GM12878 (cell line): ENCODE data around the gene CWC27. TPM values are rescaled to one million over a fixed set of nuclear protein-coding genes. Genes with fewer than 3 reads are reported as not detected.
"Not testable (repeated sequence)": the region's sequence is repeated elsewhere in the genome, so short reads cannot be mapped to it uniquely, and the experiment has no call there.

ENCODE experiments used
- ATAC-seq: fragments of 200-7000 bp; cut with Tn5 transposase; 3 replicates; pipeline ENCODE4 v1.9.1; 2020; ENCODE audit warnings: mild to moderate bottlenecking, moderate library complexity
- BruUV-seq: library from RNA; stranded (reverse); fragments of 400-500 nt; replicated peaks from 2 replicates; lab custom pipeline; 2021; lab: Mats Ljungman, UMichigan
- CTCF ChIA-PET: fragments of 300-600 bp; sonication (Branson Sonifier 250); formaldehyde crosslinking; extraction: SDS; loops from one replicate; lab custom pipeline; 2021; ENCODE audit warnings: inconsistent platforms; lab: Yijun Ruan, JAX
- POLR2A ChIA-PET: fragments of 350-600 bp; formaldehyde crosslinking; extraction: SDS; loops from one replicate; lab custom pipeline; 2021; ENCODE audit warnings: inconsistent platforms; lab: Charles Lee
- RAD21 ChIA-PET: fragments of 300-600 bp; sonication (Branson Sonifier 250); formaldehyde crosslinking; loops from one replicate; lab custom pipeline; 2023; ENCODE audit warnings: antibody characterized with exemption; ENCODE audit not compliant: unreplicated experiment; lab: Charles Lee
- SMC1A ChIA-PET: fragments of 300-600 bp; sonication (Branson Sonifier 250); formaldehyde crosslinking; loops from one replicate; lab custom pipeline; 2023; ENCODE audit not compliant: unreplicated experiment, uncharacterized antibody; lab: Charles Lee
- DNase-seq: peaks from one replicate; pipeline ENCODE4 v3.0.0-alpha.2; 2011; ENCODE audit warnings: low read depth, low spot score
- FAIRE-seq: peaks from 3 replicates; lab custom pipeline; 2011; peaks lifted over from hg19 to GRCh38; lab: Jason Lieb, UNC
- H2AFZ ChIP-seq: 2 replicates; pipeline ENCODE4 v1.6.0; 2011; ENCODE audit warnings: low read depth, low read length, control low read depth; ENCODE audit not compliant: control insufficient read depth
- H3K27ac ChIP-seq: 2 replicates; pipeline ENCODE4 v1.5.1; 2011; ENCODE audit warnings: control low read depth; ENCODE audit not compliant: control insufficient read depth, insufficient read depth
- H3K27me3 ChIP-seq, 2 experiments: replicated peaks in 1 of 2; 2 replicates each; pipeline versions ENCODE4 v1.6.0 to v1.6.1; 2011; ENCODE audit warnings: low read length in 1 of 2; ENCODE audit not compliant: control insufficient read depth in 2 of 2, insufficient read depth in 2 of 2
- H3K36me3 ChIP-seq, 2 experiments: 2 replicates each; pipeline ENCODE4 v1.5.1; 2011; ENCODE audit warnings: low read length in 1 of 2; ENCODE audit not compliant: control insufficient read depth in 2 of 2, insufficient read depth in 2 of 2
- H3K4me1 ChIP-seq: 2 replicates; pipeline ENCODE4 v1.6.1; 2011; ENCODE audit warnings: mild to moderate bottlenecking, low read length, moderate library complexity, mixed read lengths; ENCODE audit not compliant: control insufficient read depth, insufficient read depth
- H3K4me2 ChIP-seq: 2 replicates; pipeline ENCODE4 v1.6.0; 2011; ENCODE audit warnings: control low read depth; ENCODE audit not compliant: control insufficient read depth, insufficient read depth
- H3K4me3 ChIP-seq: fragments of 200-600 bp; sonication (generic); 2 replicates; pipeline ENCODE4 v1.5.1; 2016
- H3K79me2 ChIP-seq: 2 replicates; pipeline ENCODE4 v1.6.0; 2011; ENCODE audit warnings: low read length; ENCODE audit not compliant: control insufficient read depth, insufficient read depth
- H3K9ac ChIP-seq: 2 replicates; pipeline ENCODE4 v1.8.0; 2011; ENCODE audit warnings: low read length, control low read depth, mixed read lengths; ENCODE audit not compliant: control insufficient read depth, insufficient read depth
- H3K9me3 ChIP-seq: replicated peaks from 3 replicates; pipeline ENCODE4 v1.5.1; 2011; ENCODE audit warnings: mild to moderate bottlenecking, low read length; ENCODE audit not compliant: control insufficient read depth, insufficient read depth
- H4K20me1 ChIP-seq: 2 replicates; pipeline ENCODE4 v1.6.0; 2011; ENCODE audit not compliant: control insufficient read depth, insufficient read depth
- JUNB ChIP-seq: IDR thresholded peaks from 2 replicates; pipeline ENCODE4 v1.6.1; 2016; ENCODE audit warnings: antibody characterized with exemption, mild to moderate bottlenecking
- NR2C1 ChIP-seq: fragments of 450-650 bp; IDR thresholded peaks from 2 replicates; pipeline ENCODE4 v1.6.1; 2017; ENCODE audit warnings: antibody characterized with exemption, mild to moderate bottlenecking, moderate library complexity
- SREBF1 ChIP-seq: IDR thresholded peaks from 2 replicates; pipeline ENCODE4 v1.6.1; 2012; ENCODE audit warnings: mild to moderate bottlenecking, low read length
- TARDBP ChIP-seq: IDR thresholded peaks from 2 replicates; pipeline ENCODE4 v1.6.1; 2016; ENCODE audit warnings: borderline replicate concordance
- TCF3 ChIP-seq: IDR thresholded peaks from 2 replicates; pipeline ENCODE4 v1.6.1; 2012; ENCODE audit warnings: low read depth, mild to moderate bottlenecking, low read length, borderline replicate concordance; ENCODE audit not compliant: insufficient read depth
- ZNF217 ChIP-seq: fragments of 450-650 bp; IDR thresholded peaks from 2 replicates; pipeline ENCODE4 v1.6.1; 2017; ENCODE audit warnings: antibody characterized with exemption, mild to moderate bottlenecking
- ZNF687 ChIP-seq: fragments of 450-650 bp; IDR thresholded peaks from 2 replicates; pipeline ENCODE4 v1.6.1; 2017; ENCODE audit warnings: mild to moderate bottlenecking, moderate library complexity
- WGBS: methylation state at CpG from one replicate; pipeline ENCODE4 v1.1.6; 2016; ENCODE audit warnings: low lambda C conversion rate; ENCODE audit not compliant: insufficient replicate concordance, insufficient coverage; ENCODE audit errors: missing lambda C conversion rate; 5-methylcytosine and 5-hydroxymethylcytosine counted together
- in situ Hi-C: fragments of 300-500 bp; cut with MboI; formaldehyde crosslinking; loops from 9 replicates; pipeline ENCODE4 v1.14.3; 2018; ENCODE audit warnings: mixed read lengths
- intact Hi-C: fragments of 100-400 bp; cut with micrococcal nuclease; formaldehyde crosslinking; loops from one replicate; pipeline ENCODE4 v1.14.2; 2022; ENCODE audit not compliant: unreplicated experiment
- polyA plus RNA-seq, 11 experiments: library from polyadenylated mRNA; depleted of rRNA in 4 of 11; unstranded in 6 of 11; stranded (reverse) in 5 of 11; fragments of >200 nt; fragmentation: Nextera tagmentation in 4 of 11; fragmentation: Illumina TruSeq in 1 of 11; extraction: Ambion mirVana in 4 of 11; extraction: Trizol in 1 of 11; gene quantifications; 1 replicate in 1 of 11; 2 replicates in 10 of 11; pipeline versions ENCODE4 v1.2.1 to v1.2.3, GENCODE V29; 2011 to 2016; ENCODE audit warnings: inconsistent platforms in 2 of 11, missing spikeins in 2 of 11, low read depth in 1 of 11
- total RNA-seq, 4 experiments: library from RNA; depleted of rRNA in 3 of 4; stranded (reverse); fragments of >200 nt in 3 of 4; fragmentation: Illumina TruSeq in 1 of 4; extraction: Trizol in 1 of 4; gene quantifications; 2 replicates each; pipeline versions ENCODE4 v1.2.1 to v1.2.3, GENCODE V29; 2013 to 2021
- TF ChIP-seq, protein P1 (sequence below): fragments of 150-350 bp; IDR thresholded peaks from 2 replicates; pipeline ENCODE4 v1.6.1; 2016; ENCODE audit warnings: low read depth, low read length

CWC27 gene
- total and polyA plus RNA-seq, 10 of the 15 experiments (the other 5 are each of a cell fraction or from before 2014, with no cell fraction given) = 21.7 to 61.9 (median 47.0) TPM

DNA sequence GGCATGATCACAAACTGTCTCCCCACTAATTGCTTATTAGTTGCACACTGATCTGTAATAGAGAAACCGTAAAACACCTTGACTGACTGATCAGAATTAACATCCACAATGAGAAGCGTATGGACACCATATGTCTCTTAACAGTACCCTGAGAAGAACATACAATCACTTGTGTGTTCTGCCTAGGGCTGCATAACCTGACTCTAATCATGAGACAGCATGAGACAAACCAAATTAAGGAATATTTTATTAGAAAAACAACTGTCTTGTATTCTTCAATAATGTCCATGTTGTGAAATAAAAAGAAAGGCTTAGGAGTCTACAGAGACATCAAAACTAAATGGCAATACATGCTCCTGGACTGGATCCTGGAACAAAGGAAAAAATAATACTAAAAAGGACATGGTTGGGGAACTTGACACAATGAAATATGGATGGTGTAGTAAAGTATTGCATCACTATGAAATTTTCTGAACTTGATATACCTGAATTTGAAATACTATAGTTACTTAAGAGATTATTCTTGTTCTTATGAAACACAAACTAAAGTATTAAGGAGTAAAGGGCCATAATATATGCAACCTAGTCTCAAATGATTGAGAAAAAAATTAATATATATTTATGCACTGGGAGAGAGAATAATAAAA lies 162.1 kb downstream of the CWC27 start:
- ChIA-PET POLR2A (no interaction called here), RAD21 (no interaction called here), SMC1A (no interaction called here), CTCF (no interaction called here)
- no peak overlapping the region for H3K27ac ChIP-seq
- H3K9ac ChIP-seq = no peak overlapping the region
- TF ChIP-seq SREBF1 (no peak), NR2C1 (no peak), TCF3 (no peak), ZNF217 (no peak), JUNB (no peak), TARDBP (no peak), ZNF687 (no peak)
- TF ChIP-seq, protein P1, sequence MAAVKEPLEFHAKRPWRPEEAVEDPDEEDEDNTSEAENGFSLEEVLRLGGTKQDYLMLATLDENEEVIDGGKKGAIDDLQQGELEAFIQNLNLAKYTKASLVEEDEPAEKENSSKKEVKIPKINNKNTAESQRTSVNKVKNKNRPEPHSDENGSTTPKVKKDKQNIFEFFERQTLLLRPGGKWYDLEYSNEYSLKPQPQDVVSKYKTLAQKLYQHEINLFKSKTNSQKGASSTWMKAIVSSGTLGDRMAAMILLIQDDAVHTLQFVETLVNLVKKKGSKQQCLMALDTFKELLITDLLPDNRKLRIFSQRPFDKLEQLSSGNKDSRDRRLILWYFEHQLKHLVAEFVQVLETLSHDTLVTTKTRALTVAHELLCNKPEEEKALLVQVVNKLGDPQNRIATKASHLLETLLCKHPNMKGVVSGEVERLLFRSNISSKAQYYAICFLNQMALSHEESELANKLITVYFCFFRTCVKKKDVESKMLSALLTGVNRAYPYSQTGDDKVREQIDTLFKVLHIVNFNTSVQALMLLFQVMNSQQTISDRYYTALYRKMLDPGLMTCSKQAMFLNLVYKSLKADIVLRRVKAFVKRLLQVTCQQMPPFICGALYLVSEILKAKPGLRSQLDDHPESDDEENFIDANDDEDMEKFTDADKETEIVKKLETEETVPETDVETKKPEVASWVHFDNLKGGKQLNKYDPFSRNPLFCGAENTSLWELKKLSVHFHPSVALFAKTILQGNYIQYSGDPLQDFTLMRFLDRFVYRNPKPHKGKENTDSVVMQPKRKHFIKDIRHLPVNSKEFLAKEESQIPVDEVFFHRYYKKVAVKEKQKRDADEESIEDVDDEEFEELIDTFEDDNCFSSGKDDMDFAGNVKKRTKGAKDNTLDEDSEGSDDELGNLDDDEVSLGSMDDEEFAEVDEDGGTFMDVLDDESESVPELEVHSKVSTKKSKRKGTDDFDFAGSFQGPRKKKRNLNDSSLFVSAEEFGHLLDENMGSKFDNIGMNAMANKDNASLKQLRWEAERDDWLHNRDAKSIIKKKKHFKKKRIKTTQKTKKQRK = no peak
- BruUV-seq = no TSS peak
- no peaks in the 10 kb centered on the region for H3K36me3 ChIP-seq
- no peaks in the 10 kb centered on the region for H3K79me2 ChIP-seq
- 100% methylated on average over 2 of the region's 2 CpGs for WGBS
- H4K20me1 ChIP-seq = no peaks in the 10 kb centered on the region
- no peaks in the 10 kb centered on the region for H3K4me1 ChIP-seq
- H2AFZ ChIP-seq = no peak overlapping the region
- no peak overlapping the region for H3K4me2 ChIP-seq
- H3K27me3 ChIP-seq = no peaks in the 10 kb centered on the region
- H3K4me3 ChIP-seq = no peak overlapping the region
- in situ Hi-C loops = no loop called here
- H3K9me3 ChIP-seq = no peaks in the 10 kb centered on the region
- DNase-seq (no peak), FAIRE-seq (no peak), ATAC-seq (no peak)
- intact Hi-C loops = no loop called here

- H3K4me3 ChIP-seq, H4K20me1 ChIP-seq, H3K9me3 ChIP-seq, BruUV-seq, ATAC-seq, H3K27me3 ChIP-seq, H3K4me1 ChIP-seq, FAIRE-seq, intact Hi-C loops, H3K27ac ChIP-seq, POLR2A ChIA-PET, in situ Hi-C loops, SMC1A ChIA-PET, H3K4me2 ChIP-seq, H3K36me3 ChIP-seq, DNase-seq, CTCF ChIA-PET, H2AFZ ChIP-seq, H3K9ac ChIP-seq, H3K79me2 ChIP-seq: not testable (repeated sequence)
- RAD21 ChIA-PET = interaction anchor here (1.1 kb wide), 1 partner anchor 128 kb away, joined by 3 read pairs; no protein-coding TSS in a partner anchor
- 100% methylated on average over 4 of the region's 4 CpGs for WGBS
Observed at GRCh38 chr5:64939422-64939771, 170.7 kb downstream of the CWC27 start.
